Panc1 (cell line): ENCODE measurements around the gene C1orf74. TPM values are rescaled to one million over a fixed set of nuclear protein-coding genes. Genes with fewer than 3 reads are reported as not detected.

Experiments
- ATAC-seq: fragments of 200-7000 bp; cut with Tn5 transposase; 2 replicates; pipeline ENCODE4 v1.9.1; 2020; ENCODE audit warnings: mild to moderate bottlenecking, moderate library complexity
- BruUV-seq: library from RNA; stranded (reverse); fragments of 400-500 nt; replicated peaks from 2 replicates; lab custom pipeline; 2021; lab: Mats Ljungman, UMichigan
- CTCF ChIA-PET: fragments of 300-600 bp; sonication (Branson Sonifier 250); formaldehyde crosslinking; loops from one replicate; lab custom pipeline; 2022; ENCODE audit warnings: antibody characterized with exemption; lab: Charles Lee
- POLR2A ChIA-PET: fragments of 300-600 bp; sonication (Branson Sonifier 250); formaldehyde crosslinking; loops from one replicate; lab custom pipeline; 2022; ENCODE audit warnings: antibody characterized with exemption; lab: Charles Lee
- DNase-seq: peaks from one replicate; pipeline ENCODE4 v3.0.0-alpha.2; 2010; ENCODE audit warnings: low read depth, low spot score
- H3K27ac ChIP-seq: 2 replicates; pipeline ENCODE4 v1.5.1; 2011; ENCODE audit warnings: mild to moderate bottlenecking, low read length, inconsistent platforms
- H3K27me3 ChIP-seq: fragments of 200-500 bp; sonication (Bioruptor generic); 2 replicates; pipeline ENCODE4 v1.6.0; 2014; ENCODE audit warnings: low read length, inconsistent platforms; ENCODE audit not compliant: control insufficient read depth, insufficient read depth
- H3K36me3 ChIP-seq: fragments of 200-500 bp; sonication (Bioruptor generic); 2 replicates; pipeline ENCODE4 v1.5.1; 2014; ENCODE audit warnings: inconsistent platforms, mild to moderate bottlenecking, low read length, moderate library complexity; ENCODE audit not compliant: control insufficient read depth, insufficient read depth
- H3K4me1 ChIP-seq: 2 replicates; pipeline ENCODE4 v1.5.1; 2011; ENCODE audit warnings: inconsistent platforms, mild to moderate bottlenecking, low read length, moderate library complexity; ENCODE audit not compliant: control insufficient read depth, insufficient read depth
- H3K4me3 ChIP-seq, 2 experiments: 2 replicates each; pipeline ENCODE4 v1.5.1; 2011 to 2012; ENCODE audit warnings: low read depth in 2 of 2, low read length in 2 of 2, mild to moderate bottlenecking in 2 of 2, inconsistent platforms in 1 of 2, moderate library complexity in 1 of 2
- H3K9me3 ChIP-seq: fragments of 200-500 bp; sonication (Bioruptor generic); 2 replicates; pipeline ENCODE4 v1.5.1; 2014; ENCODE audit warnings: low read depth, mild to moderate bottlenecking, inconsistent platforms, low read length, moderate library complexity; ENCODE audit not compliant: control insufficient read depth, insufficient read depth
- POLR2AphosphoS5 ChIP-seq: IDR thresholded peaks from 2 replicates; pipeline ENCODE4 v1.6.1; 2012; ENCODE audit warnings: mild to moderate bottlenecking, low read depth, low read length, moderate library complexity
- SIN3A ChIP-seq: IDR thresholded peaks from 2 replicates; pipeline ENCODE4 v1.6.1; 2012; ENCODE audit warnings: low read depth, mild to moderate bottlenecking, low read length, moderate library complexity, borderline replicate concordance; ENCODE audit not compliant: insufficient read depth
- TCF7L2 ChIP-seq: IDR thresholded peaks from 2 replicates; pipeline ENCODE4 v1.6.1; 2011; ENCODE audit warnings: mild to moderate bottlenecking, low read depth, low read length, inconsistent platforms
- in situ Hi-C: cut with HindIII; loops from 2 replicates; pipeline ENCODE4 v1.10.0; 2016; ENCODE audit warnings: low sequenced_read_pairs, low pct_unique_long_range_greater_than_20kb
- intact Hi-C: fragments of 100-400 bp; cut with micrococcal nuclease; formaldehyde crosslinking; loops from one replicate; pipeline ENCODE4 v1.10.0; 2022; ENCODE audit not compliant: unreplicated experiment
- total RNA-seq: library from RNA; stranded (reverse); gene quantifications from one replicate; pipeline ENCODE4 v1.2.1, GENCODE V29; 2021; ENCODE audit not compliant: unreplicated experiment
- TF ChIP-seq, protein P1 (sequence below), 2 experiments: IDR thresholded peaks; 2 replicates each; pipeline ENCODE4 v1.6.1; 2011 to 2012; ENCODE audit warnings: low read depth in 2 of 2, control low read depth in 1 of 2, low read length in 1 of 2, mild to moderate bottlenecking in 1 of 2, moderate library complexity in 1 of 2; ENCODE audit not compliant: insufficient read depth in 1 of 2
- TF ChIP-seq, protein P2 (sequence below): fragments of 450-650 bp; IDR thresholded peaks from 2 replicates; pipeline ENCODE4 v1.5.1; 2017; ENCODE audit warnings: mild to moderate bottlenecking

C1orf74 gene
- total RNA-seq, 1 experiment from 2014 or later = 1.7 TPM

DNA sequence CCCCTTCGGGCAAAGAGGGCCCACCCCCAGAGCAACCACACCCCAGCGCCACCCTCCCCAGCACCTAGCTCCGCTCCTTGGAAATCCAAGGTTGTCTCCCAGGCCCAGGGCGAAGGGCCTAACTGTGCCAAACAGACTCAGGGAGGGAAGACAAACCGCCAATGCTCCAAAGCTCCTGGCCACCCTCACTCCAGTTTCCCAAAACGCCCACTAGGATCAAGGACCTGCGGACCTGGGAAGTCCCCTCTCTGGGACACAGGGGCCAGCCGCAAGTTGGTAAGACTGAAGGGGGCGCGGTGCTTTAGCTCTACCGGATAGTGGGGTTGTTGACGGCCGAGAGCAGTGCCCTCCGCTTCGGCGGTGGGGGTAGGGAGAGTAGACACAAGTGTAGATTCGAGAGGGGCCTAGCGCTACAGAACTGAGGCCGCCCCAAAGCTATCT is 21.0 kb upstream of the C1orf74 start:
- Histone ChIP-seq H3K9me3 (no peaks in the 10 kb centered on the region), H3K4me3 (no peak overlapping the region), H3K27me3 (no peaks in the 10 kb centered on the region; the same call in none of the 2 replicates), H3K27ac (no peak overlapping the region), H3K4me1 (no peaks in the 10 kb centered on the region; the same call in 1 of the 2 replicates), H3K36me3 (no peaks in the 10 kb centered on the region)
- ChIA-PET CTCF (interaction anchor here (0.8 kb wide), 1 partner anchor 18 kb away, joined by 3 read pairs; no protein-coding TSS in a partner anchor), POLR2A (interaction anchor here (0.6 kb wide), 2 partner anchors 11 to 1864 kb away, joined by 3 read pairs; no protein-coding TSS in a partner anchor)
- DNase-seq (no peak), ATAC-seq (no peak)
- BruUV-seq = no TSS peak
- TF ChIP-seq POLR2AphosphoS5 = no peak
- no peak for TF ChIP-seq SIN3A
- in situ Hi-C loops (no loop called here), intact Hi-C loops (no loop called here)

DNA sequence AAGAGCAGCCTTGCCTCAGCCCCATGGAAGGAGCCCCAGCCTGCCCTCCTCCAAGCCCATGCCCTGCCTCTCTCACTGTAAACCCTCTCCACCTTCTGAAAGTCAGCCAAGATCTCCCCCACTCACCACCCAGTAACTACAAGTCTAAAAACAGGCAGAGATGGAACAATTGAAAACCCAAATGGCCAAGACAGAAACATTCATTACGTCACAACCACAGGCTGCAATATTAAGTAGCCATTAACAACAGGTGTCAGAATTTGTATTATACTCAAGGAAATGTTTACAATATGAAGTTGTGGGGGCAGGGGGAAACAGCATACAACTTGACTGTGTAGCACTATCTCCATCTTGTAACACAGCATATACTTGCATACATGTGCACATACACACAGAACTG is 19.2 kb upstream of the C1orf74 start:
- TF ChIP-seq TCF7L2 (no peak), POLR2AphosphoS5 (no peak), SIN3A (no peak)
- TF ChIP-seq, protein P1, sequence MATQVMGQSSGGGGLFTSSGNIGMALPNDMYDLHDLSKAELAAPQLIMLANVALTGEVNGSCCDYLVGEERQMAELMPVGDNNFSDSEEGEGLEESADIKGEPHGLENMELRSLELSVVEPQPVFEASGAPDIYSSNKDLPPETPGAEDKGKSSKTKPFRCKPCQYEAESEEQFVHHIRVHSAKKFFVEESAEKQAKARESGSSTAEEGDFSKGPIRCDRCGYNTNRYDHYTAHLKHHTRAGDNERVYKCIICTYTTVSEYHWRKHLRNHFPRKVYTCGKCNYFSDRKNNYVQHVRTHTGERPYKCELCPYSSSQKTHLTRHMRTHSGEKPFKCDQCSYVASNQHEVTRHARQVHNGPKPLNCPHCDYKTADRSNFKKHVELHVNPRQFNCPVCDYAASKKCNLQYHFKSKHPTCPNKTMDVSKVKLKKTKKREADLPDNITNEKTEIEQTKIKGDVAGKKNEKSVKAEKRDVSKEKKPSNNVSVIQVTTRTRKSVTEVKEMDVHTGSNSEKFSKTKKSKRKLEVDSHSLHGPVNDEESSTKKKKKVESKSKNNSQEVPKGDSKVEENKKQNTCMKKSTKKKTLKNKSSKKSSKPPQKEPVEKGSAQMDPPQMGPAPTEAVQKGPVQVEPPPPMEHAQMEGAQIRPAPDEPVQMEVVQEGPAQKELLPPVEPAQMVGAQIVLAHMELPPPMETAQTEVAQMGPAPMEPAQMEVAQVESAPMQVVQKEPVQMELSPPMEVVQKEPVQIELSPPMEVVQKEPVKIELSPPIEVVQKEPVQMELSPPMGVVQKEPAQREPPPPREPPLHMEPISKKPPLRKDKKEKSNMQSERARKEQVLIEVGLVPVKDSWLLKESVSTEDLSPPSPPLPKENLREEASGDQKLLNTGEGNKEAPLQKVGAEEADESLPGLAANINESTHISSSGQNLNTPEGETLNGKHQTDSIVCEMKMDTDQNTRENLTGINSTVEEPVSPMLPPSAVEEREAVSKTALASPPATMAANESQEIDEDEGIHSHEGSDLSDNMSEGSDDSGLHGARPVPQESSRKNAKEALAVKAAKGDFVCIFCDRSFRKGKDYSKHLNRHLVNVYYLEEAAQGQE (IDR thresholded peaks at IDR 0.05; ENCODE audit: insufficient read depth in 1 of 2, low read depth in 2 of 2, low read length in 1 of 2) = no peak
- TF ChIP-seq, protein P2, sequence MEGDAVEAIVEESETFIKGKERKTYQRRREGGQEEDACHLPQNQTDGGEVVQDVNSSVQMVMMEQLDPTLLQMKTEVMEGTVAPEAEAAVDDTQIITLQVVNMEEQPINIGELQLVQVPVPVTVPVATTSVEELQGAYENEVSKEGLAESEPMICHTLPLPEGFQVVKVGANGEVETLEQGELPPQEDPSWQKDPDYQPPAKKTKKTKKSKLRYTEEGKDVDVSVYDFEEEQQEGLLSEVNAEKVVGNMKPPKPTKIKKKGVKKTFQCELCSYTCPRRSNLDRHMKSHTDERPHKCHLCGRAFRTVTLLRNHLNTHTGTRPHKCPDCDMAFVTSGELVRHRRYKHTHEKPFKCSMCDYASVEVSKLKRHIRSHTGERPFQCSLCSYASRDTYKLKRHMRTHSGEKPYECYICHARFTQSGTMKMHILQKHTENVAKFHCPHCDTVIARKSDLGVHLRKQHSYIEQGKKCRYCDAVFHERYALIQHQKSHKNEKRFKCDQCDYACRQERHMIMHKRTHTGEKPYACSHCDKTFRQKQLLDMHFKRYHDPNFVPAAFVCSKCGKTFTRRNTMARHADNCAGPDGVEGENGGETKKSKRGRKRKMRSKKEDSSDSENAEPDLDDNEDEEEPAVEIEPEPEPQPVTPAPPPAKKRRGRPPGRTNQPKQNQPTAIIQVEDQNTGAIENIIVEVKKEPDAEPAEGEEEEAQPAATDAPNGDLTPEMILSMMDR = no peak
- BruUV-seq = no TSS peak
- Histone ChIP-seq H3K9me3 (no peaks in the 10 kb centered on the region), H3K36me3 (no peaks in the 10 kb centered on the region), H3K27me3 (no peaks in the 10 kb centered on the region; the same call in none of the 2 replicates), H3K27ac (no peak overlapping the region), H3K4me3 (no peak overlapping the region), H3K4me1 (no peaks in the 10 kb centered on the region; the same call in 1 of the 2 replicates)
- ATAC-seq (no peak), DNase-seq (no peak)
- ChIA-PET CTCF (no interaction called here), POLR2A (no interaction called here)
- intact Hi-C loops = no loop called here
- in situ Hi-C loops = no loop called here

DNA sequence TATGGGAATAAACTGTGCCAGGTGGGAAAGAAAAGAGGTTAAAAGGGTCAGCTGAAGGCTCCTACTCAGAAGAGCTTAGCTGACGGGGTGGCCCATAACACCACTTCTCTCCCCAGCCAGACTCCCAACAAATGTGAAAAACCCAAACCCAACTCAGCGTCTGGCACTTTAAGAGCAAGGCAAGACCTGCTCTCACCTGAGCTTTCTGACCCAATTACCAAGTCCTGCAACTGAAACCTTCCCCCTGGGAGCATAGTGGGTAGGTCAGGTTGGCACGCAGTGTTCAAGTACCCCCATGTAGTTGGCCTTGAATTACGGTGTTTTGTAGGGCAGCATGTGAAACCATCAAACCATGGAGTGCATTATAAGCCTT is 18.4 kb upstream of the C1orf74 start:
- no peaks in the 10 kb centered on the region for H3K9me3 ChIP-seq
- no peaks in the 10 kb centered on the region for H3K36me3 ChIP-seq
- no peaks in the 10 kb centered on the region; the same call in none of the 2 replicates for H3K27me3 ChIP-seq
- TF ChIP-seq SIN3A (no peak), POLR2AphosphoS5 (no peak), TCF7L2 (no peak)
- TF ChIP-seq, protein P2 = no peak
- TF ChIP-seq, protein P1 (IDR thresholded peaks at IDR 0.05; ENCODE audit: insufficient read depth in 1 of 2, low read depth in 2 of 2, low read length in 1 of 2) = no peak
- BruUV-seq = no TSS peak
- in situ Hi-C loops = no loop called here
- ATAC-seq = no peak
- no peak for DNase-seq
- ChIA-PET CTCF (no interaction called here), POLR2A (no interaction called here)
- no peak overlapping the region for H3K4me3 ChIP-seq
- intact Hi-C loops = no loop called here
- no peaks in the 10 kb centered on the region; the same call in 1 of the 2 replicates for H3K4me1 ChIP-seq
- no peak overlapping the region for H3K27ac ChIP-seq
